AG20443 (cell line): Measurements from ENCODE around the gene DPAGT1.

Experiments used
- DNase-seq: peaks from one replicate; pipeline ENCODE4 v3.0.0; 2012; ENCODE audit warnings: low spot score, mixed read lengths

The DPAGT1 gene

GRCh38 chr11:119057000-119057769 lies 44.5 kb downstream of the DPAGT1 start, which contains the start of gene HYOU1:
Gene HYOU1, minus strand, starts transcription at chr11:119057205. Its CDS starts 1,045 bp downstream, at chr11:119056160.
- peak; percentile 98 for DNase-seq

GRCh38 chr11:119056421-119056999 lies 45.1 kb downstream of the DPAGT1 start:
- DNase-seq: no peak

- DNase-seq: peak; percentile 35
These were observed 45.8 kb downstream of the DPAGT1 start for GRCh38 chr11:119055901-119056300.

GRCh38 chr11:119054418-119054817 lies 47.2 kb downstream of the DPAGT1 start:
- no peak for DNase-seq

GRCh38 chr11:119052163-119052814 lies 49.4 kb downstream of the DPAGT1 start:
- DNase-seq: no peak

GRCh38 chr11:119051440-119052162 lies 50.1 kb downstream of the DPAGT1 start:
- DNase-seq: no peak

GRCh38 chr11:119049081-119049480 lies 52.6 kb downstream of the DPAGT1 start:
- DNase-seq: no peak

- DNase-seq: no peak
These were observed 53.0 kb downstream of the DPAGT1 start for GRCh38 chr11:119048644-119049043.

- no peak for DNase-seq
These were observed 54.4 kb downstream of the DPAGT1 start for GRCh38 chr11:119047205-119047604.
